Fibroblast of lung (primary cell): Measurements from ENCODE around the gene STOML3. TPM values are rescaled to one million over a fixed set of nuclear protein-coding genes. Genes with fewer than 3 reads are reported as not detected.
A peak's percentile ranks its signal among the peaks of the same experiment; 100 is the strongest.

Source experiments
- DNase-seq, 2 donors: peaks; one replicate each; pipeline versions ENCODE4 v3.0.0 to v3.0.0-alpha.2; 2010; ENCODE audit warnings: low read depth in 2 of 2
- H2AFZ ChIP-seq: 2 replicates; pipeline ENCODE4 v1.5.1; 2012; ENCODE audit warnings: low read length, control low read depth, inconsistent platforms
- H3K27ac ChIP-seq: 2 replicates; pipeline ENCODE4 v1.5.1; 2011; ENCODE audit warnings: low read length, control low read depth; ENCODE audit not compliant: insufficient read depth
- H3K27me3 ChIP-seq: 2 replicates; pipeline ENCODE4 v1.5.1; 2011; ENCODE audit warnings: mild to moderate bottlenecking, low read length; ENCODE audit not compliant: control insufficient read depth, insufficient read depth
- H3K36me3 ChIP-seq: 2 replicates; pipeline ENCODE4 v1.5.1; 2011; ENCODE audit warnings: low read length; ENCODE audit not compliant: control insufficient read depth, insufficient read depth
- H3K4me1 ChIP-seq: 2 replicates; pipeline ENCODE4 v1.5.1; 2011; ENCODE audit warnings: low read length; ENCODE audit not compliant: control insufficient read depth, insufficient read depth; ENCODE audit errors: extremely low read depth
- H3K4me2 ChIP-seq: 2 replicates; pipeline ENCODE4 v1.5.1; 2011; ENCODE audit warnings: low read length, control low read depth; ENCODE audit not compliant: insufficient read depth; ENCODE audit errors: extremely low read depth
- H3K4me3 ChIP-seq, 4 experiments: fragments of 200-600 bp in 1 of 4; sonication (generic) in 1 of 4; replicated peaks in 1 of 4; 2 replicates each; pipeline ENCODE4 v1.5.1; 2011 to 2016; ENCODE audit warnings: low read length in 4 of 4, low read depth in 3 of 4, mild to moderate bottlenecking in 3 of 4, control low read depth in 2 of 4, inconsistent platforms in 1 of 4, mixed read lengths in 1 of 4; ENCODE audit not compliant: insufficient read depth in 1 of 4; ENCODE audit errors: control extremely low read depth in 1 of 4
- H3K79me2 ChIP-seq: 2 replicates; pipeline ENCODE4 v1.5.1; 2012; ENCODE audit warnings: mild to moderate bottlenecking, low read length, inconsistent platforms; ENCODE audit not compliant: control insufficient read depth, insufficient read depth
- H3K9ac ChIP-seq: 2 replicates; pipeline ENCODE4 v1.5.1; 2011; ENCODE audit warnings: mild to moderate bottlenecking, low read length, control low read depth; ENCODE audit not compliant: insufficient read depth
- H3K9me3 ChIP-seq: 2 replicates; pipeline ENCODE4 v1.5.1; 2012; ENCODE audit warnings: low read depth, low read length; ENCODE audit not compliant: control insufficient read depth, insufficient read depth
- H4K20me1 ChIP-seq: 2 replicates; pipeline ENCODE4 v1.5.1; 2011; ENCODE audit warnings: low read length; ENCODE audit not compliant: control insufficient read depth, insufficient read depth; ENCODE audit errors: extremely low read depth
- CTCF ChIP-seq, 2 donors: IDR thresholded peaks in 1 of 2; conservative IDR thresholded peaks in 1 of 2; 1 replicate in 1 of 2; 2 replicates in 1 of 2; pipeline ENCODE4 v1.5.1; 2011 to 2012; ENCODE audit warnings: low read length in 2 of 2, control low read depth in 1 of 2, inconsistent platforms in 1 of 2, low read depth in 1 of 2, mild to moderate bottlenecking in 1 of 2
- EZH2 ChIP-seq: IDR thresholded peaks from 2 replicates; pipeline ENCODE4 v1.5.1; 2012; ENCODE audit warnings: low read length, control low read depth, mild to moderate bottlenecking; ENCODE audit errors: missing control alignments
- polyA plus RNA-seq, 2 donors: library from polyadenylated mRNA; depleted of rRNA in 1 of 2; stranded (reverse) in 1 of 2; unstranded in 1 of 2; fragments of >200 nt; gene quantifications; 2 replicates each; pipeline ENCODE4 v1.2.1, GENCODE V29; 2011 to 2012; ENCODE audit warnings: missing spikeins in 1 of 2
- total RNA-seq: library from RNA; depleted of rRNA; stranded (reverse); fragments of >200 nt; gene quantifications from 2 replicates; pipeline ENCODE4 v1.2.1, GENCODE V29; 2014

STOML3 gene
- total and polyA plus RNA-seq, 2 donors (not counting 1 experiment from before 2014, with no cell fraction given): not detected

- no peak overlapping the region for H2AFZ ChIP-seq
- H3K79me2 ChIP-seq: peaks cover 52% of the 10 kb centered on the region
- peak overlapping the region; percentile 89 to 99 (median 96) for H3K4me3 ChIP-seq
- peak overlapping the region; percentile 92 for H3K4me2 ChIP-seq
- no peak overlapping the region for H3K27ac ChIP-seq
- no peaks in the 10 kb centered on the region for H3K36me3 ChIP-seq
- no peaks in the 10 kb centered on the region for H3K9me3 ChIP-seq
- H3K27me3 ChIP-seq: no peaks in the 10 kb centered on the region
- DNase-seq: peak; percentile 19 to 36
- TF ChIP-seq CTCF (conservative IDR thresholded peaks at IDR 0.05 in 1 of 2, IDR thresholded peaks at IDR 0.05 in 1 of 2; ENCODE audit: low read depth in 1 of 2, low read length in 2 of 2) (no peak), EZH2 (no peak)
- H3K9ac ChIP-seq: no peak overlapping the region
- no peaks in the 10 kb centered on the region for H4K20me1 ChIP-seq
- H3K4me1 ChIP-seq: no peaks in the 10 kb centered on the region
These were observed 45.6 kb upstream of the STOML3 start for GRCh38 chr13:39036212-39036611.

- H3K27ac ChIP-seq: no peak overlapping the region
These were observed 45.2 kb upstream of the STOML3 start for GRCh38 chr13:39035799-39036198.

GRCh38 chr13:39035204-39035603 is 44.6 kb upstream of the STOML3 start:
- H3K4me3 ChIP-seq: peak overlapping the region; percentile 27 to 98 (median 92)
- no peak overlapping the region for H3K9ac ChIP-seq

More at GRCh38 chr13:39035799-39036198, 45.2 kb upstream of the STOML3 start:
- DNase-seq: no peak
- H2AFZ ChIP-seq: no peak overlapping the region
- H3K4me2 ChIP-seq: peak overlapping the region; percentile 92
- H3K4me1 ChIP-seq: no peaks in the 10 kb centered on the region
- H3K79me2 ChIP-seq: peaks cover 52% of the 10 kb centered on the region
- TF ChIP-seq EZH2: no peak
- TF ChIP-seq CTCF (conservative IDR thresholded peaks at IDR 0.05 in 1 of 2, IDR thresholded peaks at IDR 0.05 in 1 of 2; ENCODE audit: low read depth in 1 of 2, low read length in 2 of 2): no peak
- peak overlapping the region; percentile 89 to 99 (median 96) for H3K4me3 ChIP-seq
- H3K9ac ChIP-seq: no peak overlapping the region
- H4K20me1 ChIP-seq: no peaks in the 10 kb centered on the region
- H3K36me3 ChIP-seq: no peaks in the 10 kb centered on the region
- H3K27me3 ChIP-seq: no peaks in the 10 kb centered on the region
- H3K9me3 ChIP-seq: no peaks in the 10 kb centered on the region

More at GRCh38 chr13:39035204-39035603, 44.6 kb upstream of the STOML3 start:
- Histone ChIP-seq H3K36me3 (no peaks in the 10 kb centered on the region), H3K27me3 (no peaks in the 10 kb centered on the region), H2AFZ (no peak overlapping the region), H3K4me1 (no peaks in the 10 kb centered on the region), H4K20me1 (no peaks in the 10 kb centered on the region), H3K4me2 (peak overlapping the region; percentile 92), H3K9me3 (no peaks in the 10 kb centered on the region), H3K27ac (no peak overlapping the region), H3K79me2 (peaks cover 52% of the 10 kb centered on the region)
- TF ChIP-seq CTCF (conservative IDR thresholded peaks at IDR 0.05 in 1 of 2, IDR thresholded peaks at IDR 0.05 in 1 of 2; ENCODE audit: low read depth in 1 of 2, low read length in 2 of 2): no peak
- no peak for TF ChIP-seq EZH2
- no peak for DNase-seq
